Osteocyte (in vitro differentiated cells): ENCODE results near the gene PIP5K1B. TPM values are rescaled to one million over a fixed set of nuclear protein-coding genes. Genes with fewer than 3 reads are reported as not detected.

Experiments used
- DNase-seq: peaks from one replicate; pipeline ENCODE4 v3.0.0; 2021; ENCODE audit warnings: mixed read lengths; ENCODE audit not compliant: unreplicated experiment; ENCODE audit errors: extremely low spot score
- H3K27ac Mint-ChIP-seq: one replicate; pipeline ENCODE4 v1.8.0; 2021; ENCODE audit warnings: mild to moderate bottlenecking, mixed read lengths; ENCODE audit not compliant: unreplicated experiment
- H3K27me3 Mint-ChIP-seq: one replicate; pipeline ENCODE4 v1.8.0; 2021; ENCODE audit warnings: mixed read lengths; ENCODE audit not compliant: unreplicated experiment
- H3K36me3 Mint-ChIP-seq: one replicate; pipeline ENCODE4 v1.8.0; 2021; ENCODE audit warnings: mixed read lengths; ENCODE audit not compliant: unreplicated experiment
- H3K4me1 Mint-ChIP-seq: one replicate; pipeline ENCODE4 v1.8.0; 2021; ENCODE audit warnings: mixed read lengths; ENCODE audit not compliant: unreplicated experiment
- H3K4me3 Mint-ChIP-seq: one replicate; pipeline ENCODE4 v1.8.0; 2021; ENCODE audit warnings: mild to moderate bottlenecking, moderate library complexity, mixed read lengths; ENCODE audit not compliant: unreplicated experiment
- H3K9me3 Mint-ChIP-seq: one replicate; pipeline ENCODE4 v1.8.0; 2021; ENCODE audit warnings: mixed read lengths; ENCODE audit not compliant: unreplicated experiment
- total RNA-seq: library from RNA; stranded (reverse); gene quantifications from 2 replicates; pipeline ENCODE4 v1.2.1, GENCODE V29; 2021
- TF ChIP-seq, protein P1 (sequence below): fragments of 200-600 bp; sonication (generic); IDR thresholded peaks from 2 replicates; pipeline ENCODE4 v1.5.0; 2021; ENCODE audit warnings: antibody characterized with exemption, mild to moderate bottlenecking, moderate library complexity

Gene PIP5K1B
- total RNA-seq, 1 donor from 2014 or later: not detected

DNA sequence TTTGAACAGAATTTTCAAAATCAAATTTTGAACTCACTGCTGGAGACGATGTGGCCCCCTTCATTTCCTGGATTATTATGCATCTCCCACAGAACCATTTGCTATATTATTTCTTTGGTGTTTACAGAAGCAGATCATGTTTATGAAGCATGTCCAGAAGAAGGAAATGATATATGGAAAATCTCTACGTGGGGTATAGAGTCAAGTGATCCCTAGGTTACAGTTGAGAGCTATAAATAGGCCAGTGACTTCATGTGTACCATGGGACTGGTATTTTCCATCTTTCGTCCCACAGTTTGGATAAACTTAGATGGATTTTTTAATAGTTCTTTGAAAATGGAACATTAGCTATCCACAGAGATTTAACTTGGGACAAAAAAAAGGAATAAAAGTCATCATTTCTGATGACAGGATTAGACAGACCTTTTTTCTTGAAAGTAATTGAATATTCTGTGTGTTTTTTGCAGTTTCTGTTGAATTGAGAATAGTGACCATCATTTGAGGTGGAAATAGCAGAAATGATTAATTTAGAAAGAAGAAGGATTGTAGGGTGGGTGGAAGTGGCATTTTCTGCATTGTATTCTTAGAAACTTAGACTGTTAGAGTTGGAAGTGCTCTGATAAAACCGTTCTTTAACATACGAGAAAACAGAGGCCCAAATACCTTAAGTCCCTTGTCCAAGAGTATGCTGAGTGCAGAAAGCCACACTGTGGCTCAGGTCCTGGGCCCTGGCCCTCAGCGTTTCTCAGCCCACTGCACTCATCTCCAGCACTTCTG lies 136.4 kb downstream of the PIP5K1B start:
- peaks cover 2% of the 10 kb centered on the region for H3K27me3 Mint-ChIP-seq
- H3K4me1 Mint-ChIP-seq: no peaks in the 10 kb centered on the region
- no peaks in the 10 kb centered on the region for H3K36me3 Mint-ChIP-seq
- DNase-seq: no peak
- TF ChIP-seq, protein P1, sequence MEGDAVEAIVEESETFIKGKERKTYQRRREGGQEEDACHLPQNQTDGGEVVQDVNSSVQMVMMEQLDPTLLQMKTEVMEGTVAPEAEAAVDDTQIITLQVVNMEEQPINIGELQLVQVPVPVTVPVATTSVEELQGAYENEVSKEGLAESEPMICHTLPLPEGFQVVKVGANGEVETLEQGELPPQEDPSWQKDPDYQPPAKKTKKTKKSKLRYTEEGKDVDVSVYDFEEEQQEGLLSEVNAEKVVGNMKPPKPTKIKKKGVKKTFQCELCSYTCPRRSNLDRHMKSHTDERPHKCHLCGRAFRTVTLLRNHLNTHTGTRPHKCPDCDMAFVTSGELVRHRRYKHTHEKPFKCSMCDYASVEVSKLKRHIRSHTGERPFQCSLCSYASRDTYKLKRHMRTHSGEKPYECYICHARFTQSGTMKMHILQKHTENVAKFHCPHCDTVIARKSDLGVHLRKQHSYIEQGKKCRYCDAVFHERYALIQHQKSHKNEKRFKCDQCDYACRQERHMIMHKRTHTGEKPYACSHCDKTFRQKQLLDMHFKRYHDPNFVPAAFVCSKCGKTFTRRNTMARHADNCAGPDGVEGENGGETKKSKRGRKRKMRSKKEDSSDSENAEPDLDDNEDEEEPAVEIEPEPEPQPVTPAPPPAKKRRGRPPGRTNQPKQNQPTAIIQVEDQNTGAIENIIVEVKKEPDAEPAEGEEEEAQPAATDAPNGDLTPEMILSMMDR: no peak
- no peak overlapping the region for H3K27ac Mint-ChIP-seq
- no peak overlapping the region for H3K4me3 Mint-ChIP-seq
- no peaks in the 10 kb centered on the region for H3K9me3 Mint-ChIP-seq

DNA sequence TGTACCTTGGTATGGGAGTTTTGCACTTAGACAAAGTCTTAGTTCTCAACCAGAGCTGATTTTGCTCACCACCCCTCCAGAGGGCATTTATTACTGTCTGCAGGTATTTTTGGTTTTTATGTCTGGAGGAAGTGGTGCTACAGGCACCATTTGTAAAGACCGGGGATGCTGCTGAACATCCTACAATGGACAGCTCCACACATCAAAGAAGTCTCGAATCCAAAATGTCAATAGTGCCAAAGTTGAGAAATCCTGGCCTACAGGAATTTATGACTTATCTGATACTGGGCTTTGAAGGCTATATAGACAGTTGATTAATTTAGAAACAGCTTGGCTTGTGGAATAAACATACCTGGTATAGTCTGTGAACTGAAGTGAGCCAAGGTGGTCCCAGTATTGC lies 137.5 kb downstream of the PIP5K1B start:
- peaks cover 2% of the 10 kb centered on the region for H3K27me3 Mint-ChIP-seq
- DNase-seq: no peak
- no peaks in the 10 kb centered on the region for H3K36me3 Mint-ChIP-seq
- no peaks in the 10 kb centered on the region for H3K9me3 Mint-ChIP-seq
- no peak overlapping the region for H3K4me3 Mint-ChIP-seq
- TF ChIP-seq, protein P1: no peak
- no peak overlapping the region for H3K27ac Mint-ChIP-seq
- H3K4me1 Mint-ChIP-seq: no peaks in the 10 kb centered on the region

DNA sequence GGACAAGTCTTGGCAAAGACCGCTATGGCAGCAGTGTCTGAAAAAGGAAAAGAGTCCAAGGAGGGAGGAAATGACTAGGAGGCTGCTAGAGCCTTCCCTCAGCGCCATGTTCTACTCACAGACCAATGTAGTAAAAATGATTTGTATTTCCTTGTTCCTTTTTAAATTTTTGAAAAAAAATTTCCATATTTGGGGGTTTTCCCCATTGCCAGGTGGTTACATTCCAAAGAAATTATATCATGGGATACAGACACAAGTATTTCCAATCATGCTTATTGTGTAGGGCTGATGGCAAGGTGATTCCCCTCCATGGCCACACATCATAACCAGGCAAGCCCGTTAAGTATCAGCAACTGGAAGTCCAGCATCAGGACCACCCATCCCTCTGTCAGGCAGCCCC lies 138.2 kb downstream of the PIP5K1B start:
- peaks cover 2% of the 10 kb centered on the region for H3K27me3 Mint-ChIP-seq
- TF ChIP-seq, protein P1: no peak
- H3K36me3 Mint-ChIP-seq: no peaks in the 10 kb centered on the region
- no peaks in the 10 kb centered on the region for H3K9me3 Mint-ChIP-seq
- no peak overlapping the region for H3K27ac Mint-ChIP-seq
- no peak for DNase-seq
- H3K4me1 Mint-ChIP-seq: no peaks in the 10 kb centered on the region
- H3K4me3 Mint-ChIP-seq: no peak overlapping the region

DNA sequence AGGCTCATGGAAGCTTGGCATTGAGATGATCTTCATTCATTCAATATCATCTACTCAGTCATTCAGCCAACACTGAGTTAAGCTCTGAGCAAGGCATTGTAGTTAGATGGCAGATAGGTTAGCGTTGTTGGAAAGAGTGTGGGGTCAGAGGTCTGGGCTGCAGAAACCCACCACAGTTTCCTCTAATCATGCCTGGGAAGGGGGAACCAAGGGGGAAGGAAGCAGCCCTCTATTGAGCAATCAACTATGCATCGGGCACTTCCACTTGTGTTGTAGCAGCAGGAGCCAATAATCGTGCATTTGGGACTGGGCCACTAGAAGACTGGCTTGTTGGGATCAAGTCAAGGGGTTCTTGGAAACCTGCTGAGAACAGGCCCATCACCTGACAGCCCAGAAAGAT lies 139.1 kb downstream of the PIP5K1B start:
- TF ChIP-seq, protein P1: no peak

GRCh38 chr9:68844631-68845612 lies 139.9 kb downstream of the PIP5K1B start:
- H3K4me1 Mint-ChIP-seq: no peaks in the 10 kb centered on the region
- H3K27ac Mint-ChIP-seq: no peak overlapping the region
- H3K36me3 Mint-ChIP-seq: no peaks in the 10 kb centered on the region
- no peak overlapping the region for H3K4me3 Mint-ChIP-seq
- TF ChIP-seq, protein P1: peak; percentile 43
- H3K9me3 Mint-ChIP-seq: no peaks in the 10 kb centered on the region
- no peak for DNase-seq
- no peaks in the 10 kb centered on the region for H3K27me3 Mint-ChIP-seq

More for the DNA sequence above, 139.1 kb downstream of the PIP5K1B start:
- H3K27ac Mint-ChIP-seq: no peak overlapping the region
- H3K4me1 Mint-ChIP-seq: no peaks in the 10 kb centered on the region
- H3K27me3 Mint-ChIP-seq: peaks cover 1% of the 10 kb centered on the region
- H3K36me3 Mint-ChIP-seq: no peaks in the 10 kb centered on the region
- no peak for DNase-seq
- H3K9me3 Mint-ChIP-seq: no peaks in the 10 kb centered on the region
- H3K4me3 Mint-ChIP-seq: no peak overlapping the region
